Measurements from ENCODE around the gene NPHP4.

DNA sequence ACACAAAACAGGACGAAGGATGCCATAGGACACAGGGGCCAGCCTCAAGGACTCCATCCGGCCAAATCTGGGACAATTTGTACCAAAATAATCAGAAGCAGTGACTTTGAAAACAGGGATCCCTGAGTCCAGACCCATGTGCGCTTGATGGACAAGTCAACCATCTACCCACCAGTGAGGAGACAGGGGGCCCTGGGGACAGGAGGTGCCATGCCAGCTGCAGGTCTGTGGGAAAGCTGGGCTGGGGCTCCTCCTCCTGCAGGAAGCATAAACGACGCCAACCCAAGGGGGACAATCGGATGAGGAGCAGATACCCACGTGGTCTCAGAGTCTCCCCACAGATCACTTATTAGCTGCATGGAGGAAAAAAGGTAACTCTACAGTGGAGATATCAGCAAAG, 50.6 kb downstream of the NPHP4 start:
- TF ChIP-seq, protein P1, sequence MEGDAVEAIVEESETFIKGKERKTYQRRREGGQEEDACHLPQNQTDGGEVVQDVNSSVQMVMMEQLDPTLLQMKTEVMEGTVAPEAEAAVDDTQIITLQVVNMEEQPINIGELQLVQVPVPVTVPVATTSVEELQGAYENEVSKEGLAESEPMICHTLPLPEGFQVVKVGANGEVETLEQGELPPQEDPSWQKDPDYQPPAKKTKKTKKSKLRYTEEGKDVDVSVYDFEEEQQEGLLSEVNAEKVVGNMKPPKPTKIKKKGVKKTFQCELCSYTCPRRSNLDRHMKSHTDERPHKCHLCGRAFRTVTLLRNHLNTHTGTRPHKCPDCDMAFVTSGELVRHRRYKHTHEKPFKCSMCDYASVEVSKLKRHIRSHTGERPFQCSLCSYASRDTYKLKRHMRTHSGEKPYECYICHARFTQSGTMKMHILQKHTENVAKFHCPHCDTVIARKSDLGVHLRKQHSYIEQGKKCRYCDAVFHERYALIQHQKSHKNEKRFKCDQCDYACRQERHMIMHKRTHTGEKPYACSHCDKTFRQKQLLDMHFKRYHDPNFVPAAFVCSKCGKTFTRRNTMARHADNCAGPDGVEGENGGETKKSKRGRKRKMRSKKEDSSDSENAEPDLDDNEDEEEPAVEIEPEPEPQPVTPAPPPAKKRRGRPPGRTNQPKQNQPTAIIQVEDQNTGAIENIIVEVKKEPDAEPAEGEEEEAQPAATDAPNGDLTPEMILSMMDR (IDR thresholded peaks at IDR 0.05), result no peak
- no peak for TF ChIP-seq POLR2A (IDR thresholded peaks at IDR 0.05)
